Neural crest cell (in vitro differentiated cells): Measurements from ENCODE around the gene PRTN3. TPM values are rescaled to one million over a fixed set of nuclear protein-coding genes. Genes with fewer than 3 reads are reported as not detected.
"Not testable (repeated sequence)": the region's sequence is repeated elsewhere in the genome, so short reads cannot be mapped to it uniquely, and the experiment has no call there.

ENCODE experiments used
- DNase-seq: peaks from one replicate; pipeline ENCODE4 v3.0.0; 2021; ENCODE audit warnings: low read depth, mixed read lengths, low spot score
- H3K27ac Mint-ChIP-seq: one replicate; pipeline ENCODE4 v1.8.0; 2021; ENCODE audit warnings: mild to moderate bottlenecking, mixed read lengths; ENCODE audit not compliant: unreplicated experiment
- H3K27me3 Mint-ChIP-seq: 2 replicates; pipeline ENCODE4 v1.8.0; 2021; ENCODE audit warnings: low read depth, mild to moderate bottlenecking, mixed read lengths
- H3K36me3 Mint-ChIP-seq: 2 replicates; pipeline ENCODE4 v1.8.0; 2021; ENCODE audit warnings: low read depth, mild to moderate bottlenecking, mixed read lengths
- H3K4me1 Mint-ChIP-seq: 2 replicates; pipeline ENCODE4 v1.8.0; 2021; ENCODE audit warnings: mixed read lengths
- H3K4me3 Mint-ChIP-seq: one replicate; pipeline ENCODE4 v1.8.0; 2021; ENCODE audit warnings: mild to moderate bottlenecking, mixed read lengths
- H3K9me3 Mint-ChIP-seq: 2 replicates; pipeline ENCODE4 v1.8.0; 2021; ENCODE audit warnings: mixed read lengths
- CTCF ChIP-seq: fragments of 200-600 bp; sonication (generic); conservative IDR thresholded peaks from 2 replicates; pipeline ENCODE4 v1.5.0; 2021; ENCODE audit warnings: antibody characterized with exemption, mild to moderate bottlenecking
- total RNA-seq: library from RNA; stranded (reverse); gene quantifications from 2 replicates; pipeline ENCODE4 v1.2.1, GENCODE V29; 2021

Gene PRTN3
- total RNA-seq, 1 donor from 2014 or later: not detected

DNA sequence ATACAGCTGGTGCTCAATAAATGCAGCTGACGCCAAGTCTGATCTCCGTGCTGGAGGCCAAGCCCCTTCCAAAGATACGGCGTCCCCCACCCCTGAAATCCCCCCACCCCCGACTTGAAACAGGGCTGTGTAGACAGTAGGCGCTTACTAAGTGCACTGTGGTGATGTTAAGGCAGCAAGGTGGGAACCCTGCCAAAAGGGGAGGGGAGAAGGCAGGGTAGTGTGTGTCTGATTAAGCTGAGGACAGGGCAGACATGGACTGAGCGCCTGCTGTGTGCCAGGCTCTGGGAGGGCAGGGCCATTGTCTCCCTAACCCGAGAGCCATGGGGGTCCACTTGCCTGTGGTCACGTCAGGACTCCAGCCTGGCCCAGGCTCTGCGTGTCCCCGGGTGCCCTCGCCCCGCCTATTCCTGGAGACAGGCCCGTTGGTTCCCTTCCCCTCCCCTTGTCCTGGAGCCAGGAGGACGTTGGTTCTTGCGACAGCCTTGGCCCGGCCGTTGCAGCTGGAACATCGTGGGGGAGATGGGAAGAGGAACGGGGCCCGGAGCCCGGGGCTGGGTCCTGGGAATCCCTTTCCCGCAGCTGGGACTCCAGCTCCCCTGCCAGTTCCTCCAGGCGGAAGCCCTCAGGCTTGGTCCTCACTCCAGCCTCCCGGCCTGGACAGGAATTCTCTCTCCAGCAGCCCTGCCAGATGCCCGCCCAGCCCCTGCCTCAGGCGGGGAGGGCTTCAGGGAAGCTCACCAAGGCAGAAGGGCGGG, 9.6 kb downstream of the PRTN3 start:
- no peak overlapping the region for H3K27ac Mint-ChIP-seq
- DNase-seq: no peak
- peaks cover 39% of the 10 kb centered on the region for H3K27me3 Mint-ChIP-seq
- H3K9me3 Mint-ChIP-seq: no peaks in the 10 kb centered on the region
- peaks cover 4% of the 10 kb centered on the region for H3K4me1 Mint-ChIP-seq
- TF ChIP-seq CTCF: no peak
- H3K36me3 Mint-ChIP-seq: no peaks in the 10 kb centered on the region
- H3K4me3 Mint-ChIP-seq: no peak overlapping the region

- Mint-ChIP-seq H3K9me3 (no peaks in the 10 kb centered on the region), H3K27ac (no peak overlapping the region), H3K36me3 (no peaks in the 10 kb centered on the region), H3K4me3 (no peak overlapping the region), H3K4me1 (no peaks in the 10 kb centered on the region), H3K27me3 (peaks cover 33% of the 10 kb centered on the region)
- TF ChIP-seq CTCF: no peak
- DNase-seq: no peak
Observed at GRCh38 chr19:850979-851335, 10.2 kb downstream of the PRTN3 start.

GRCh38 chr19:852136-853013, 11.6 kb downstream of the PRTN3 start, which contains the start of gene ELANE:
ELANE (plus strand) TSS chr19:852303; CDS start chr19:852329, 26 bp downstream.
- DNase-seq: no peak
- Mint-ChIP-seq H3K27ac (no peak within 1 kb of the TSS), H3K27me3 (peaks cover 26% of the 10 kb centered on the region), H3K4me1 (no peaks in the 10 kb centered on the region), H3K4me3 (no peak within 1 kb of the TSS), H3K9me3 (no peaks in the 10 kb centered on the region), H3K36me3 (no peaks in the 10 kb centered on the region)
- TF ChIP-seq CTCF: no peak

- H3K4me3 Mint-ChIP-seq: no peak overlapping the region
- H3K9me3 Mint-ChIP-seq: no peaks in the 10 kb centered on the region
- TF ChIP-seq CTCF: no peak
- no peaks in the 10 kb centered on the region for H3K36me3 Mint-ChIP-seq
- peaks cover 28% of the 10 kb centered on the region for H3K27me3 Mint-ChIP-seq
- no peak overlapping the region for H3K27ac Mint-ChIP-seq
- no peak for DNase-seq
- no peaks in the 10 kb centered on the region for H3K4me1 Mint-ChIP-seq
Observed at GRCh38 chr19:853014-853585, 12.3 kb downstream of the PRTN3 start.

DNA sequence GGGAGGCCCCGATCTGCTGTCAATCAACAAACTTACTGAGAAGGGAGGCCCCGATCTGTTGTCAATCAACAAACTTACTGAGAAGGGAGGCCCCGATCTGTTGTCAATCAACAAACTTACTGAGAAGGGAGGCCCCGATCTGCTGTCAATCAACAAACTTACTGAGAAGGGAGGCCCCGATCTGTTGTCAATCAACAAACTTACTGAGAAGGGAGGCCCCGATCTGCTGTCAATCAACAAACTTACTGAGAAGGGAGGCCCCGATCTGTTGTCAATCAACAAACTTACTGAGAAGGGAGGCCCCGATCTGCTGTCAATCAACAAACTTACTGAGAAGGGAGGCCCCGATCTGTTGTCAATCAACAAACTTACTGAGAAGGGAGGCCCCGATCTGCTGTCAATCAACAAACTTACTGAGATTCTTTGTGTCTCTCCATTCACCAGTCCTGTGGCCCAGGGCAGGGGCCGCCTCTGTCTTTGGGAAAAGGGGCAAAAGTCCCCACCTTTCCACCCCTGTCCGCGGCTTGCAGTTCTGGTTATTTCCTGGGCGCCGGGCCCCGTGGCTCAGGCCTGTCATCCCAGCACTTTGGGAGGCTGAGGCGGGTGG, 12.9 kb downstream of the PRTN3 start:
- H3K36me3 Mint-ChIP-seq, H3K27ac Mint-ChIP-seq, H3K4me1 Mint-ChIP-seq, H3K4me3 Mint-ChIP-seq, H3K9me3 Mint-ChIP-seq, DNase-seq: not testable (repeated sequence)
- peaks cover 29% of the 10 kb centered on the region for H3K27me3 Mint-ChIP-seq
